Subcutaneous adipose tissue (tissue), 4 donors: ENCODE data around the gene RAD51B. TPM values are rescaled to one million over a fixed set of nuclear protein-coding genes. Genes with fewer than 3 reads are reported as not detected.

Source experiments
- CTCF ChIP-seq: fragments of 450-650 bp; IDR thresholded peaks from one replicate; pipeline ENCODE4 v1.5.1; 2016; ENCODE audit warnings: low read depth, mild to moderate bottlenecking, control low read depth, antibody characterized with exemption, moderate library complexity
- total RNA-seq, 4 donors: library from RNA; depleted of rRNA; stranded (reverse); fragments of >200 nt; gene quantifications; one replicate each; pipeline ENCODE4 v1.1.0, GENCODE V29; 2016

Gene RAD51B
- total RNA-seq, 4 donors from 2014 or later: 9.7 to 24.1 (median 16.7) TPM

GRCh38 chr14:68301219-68301618 lies 481.6 kb downstream of the RAD51B start:
- TF ChIP-seq CTCF: no peak

DNA sequence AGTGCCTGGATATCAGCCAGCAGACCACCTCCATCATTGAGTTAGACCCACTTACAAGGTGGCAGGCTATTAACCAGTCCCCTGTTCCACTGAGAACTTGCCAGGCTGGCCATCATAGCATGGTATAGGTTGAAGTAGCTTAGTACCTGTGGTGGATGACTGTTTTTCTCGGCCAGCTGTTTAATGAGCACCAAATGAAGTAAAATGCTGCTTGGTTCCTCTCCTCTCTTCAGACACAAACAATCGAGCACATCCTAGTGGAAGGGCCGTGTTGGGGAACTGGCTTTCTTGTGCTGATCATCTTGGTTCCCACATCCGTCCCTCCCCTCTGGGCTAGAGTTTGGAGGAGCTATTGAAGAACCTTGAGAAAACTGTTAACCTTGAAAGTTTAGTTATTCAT lies 486.2 kb downstream of the RAD51B start:
- no peak for TF ChIP-seq CTCF

GRCh38 chr14:68306265-68306933 lies 486.8 kb downstream of the RAD51B start:
- no peak for TF ChIP-seq CTCF

DNA sequence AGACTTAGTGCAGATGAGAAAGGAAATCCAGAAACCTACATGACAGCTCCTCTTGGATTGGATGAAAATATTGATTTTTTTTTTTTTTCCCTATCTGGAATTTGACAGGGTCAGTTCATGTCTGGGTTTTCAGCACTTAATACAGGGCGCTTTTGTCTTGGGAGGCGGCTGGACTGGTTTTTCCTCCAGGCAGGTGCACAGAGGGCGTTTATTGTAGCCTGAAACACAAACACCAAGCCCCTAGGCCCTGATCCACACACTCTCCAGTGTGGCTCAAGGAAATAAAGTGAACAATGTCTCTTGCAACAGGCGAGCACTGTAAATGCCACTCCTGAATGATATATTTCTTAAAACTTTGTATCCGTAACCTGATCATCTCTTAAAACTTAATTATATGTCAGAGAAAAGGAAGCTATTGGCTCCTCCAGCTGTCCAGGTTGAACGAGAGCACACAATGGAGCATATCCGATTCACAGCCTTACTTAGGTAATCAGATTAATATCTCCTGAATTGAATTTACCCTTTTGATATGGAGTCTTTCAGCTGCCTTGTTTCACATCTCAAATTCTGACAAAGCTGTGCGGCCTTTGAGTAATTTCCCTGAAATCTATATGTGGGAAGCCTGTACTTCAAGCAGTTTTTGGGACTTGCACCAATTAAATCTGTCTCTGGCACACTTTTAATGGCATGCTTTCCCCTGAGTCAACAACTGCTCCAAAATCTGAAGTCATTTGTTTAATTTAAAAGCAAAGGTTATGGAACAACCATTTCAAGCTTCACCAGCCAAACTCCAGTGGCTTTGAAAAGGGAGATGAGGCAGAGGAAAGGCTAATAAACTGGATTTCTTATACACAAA lies 487.6 kb downstream of the RAD51B start:
- no peak for TF ChIP-seq CTCF

DNA sequence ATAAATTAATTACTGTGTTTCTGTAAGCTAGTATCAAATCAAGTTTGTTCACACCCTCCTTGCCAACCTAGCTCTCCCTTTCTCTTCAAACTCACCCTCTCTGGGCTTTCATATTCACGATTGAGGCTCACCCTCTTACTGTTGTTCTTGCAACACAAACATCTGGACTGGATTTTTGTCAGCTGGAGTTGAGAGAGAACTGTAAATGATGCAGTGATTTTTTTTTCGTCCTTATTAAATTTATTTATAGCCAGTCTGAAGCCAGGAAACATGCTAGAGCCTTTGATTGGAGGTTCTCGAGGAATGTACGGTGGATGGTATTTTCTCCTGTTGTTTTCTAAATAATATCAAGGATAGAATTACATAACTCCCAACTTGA lies 488.2 kb downstream of the RAD51B start:
- TF ChIP-seq CTCF: no peak

DNA sequence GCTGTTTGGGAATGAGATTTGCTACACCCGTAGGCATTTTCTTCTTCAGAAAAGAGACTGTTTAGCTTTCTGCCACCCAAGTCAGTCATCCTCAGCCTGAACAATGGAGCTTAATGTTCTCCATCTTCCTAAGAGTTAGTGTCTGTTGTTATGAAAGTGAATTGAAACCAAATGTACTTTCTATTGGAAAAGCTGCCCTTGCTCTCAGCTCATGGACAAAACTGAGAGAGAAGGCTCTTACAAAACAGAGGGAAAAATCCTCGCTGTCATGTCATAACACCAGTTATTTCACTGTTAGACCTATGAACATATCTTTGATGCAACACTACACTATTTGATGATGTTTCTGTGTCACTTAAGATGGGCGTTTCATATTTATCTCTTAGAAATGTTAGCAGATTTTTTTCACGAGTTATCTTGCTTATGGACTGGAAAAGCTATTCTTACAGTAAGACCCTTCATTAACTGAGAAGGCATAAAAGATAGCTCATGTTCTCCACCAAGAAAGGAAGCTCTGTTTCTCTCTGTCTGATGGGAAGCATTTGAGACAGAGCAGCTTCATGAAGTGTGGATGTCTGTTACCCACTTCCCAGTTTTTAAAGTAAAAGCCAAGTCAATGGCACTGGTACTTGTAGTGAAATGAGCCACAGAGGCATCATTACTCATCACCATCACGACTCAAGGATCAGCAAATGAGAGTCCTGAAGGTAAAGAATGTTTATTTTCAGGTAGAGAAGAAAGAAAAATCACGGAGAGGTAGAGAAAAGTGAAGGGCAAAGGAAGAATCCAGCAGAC lies 489.3 kb downstream of the RAD51B start:
- TF ChIP-seq CTCF: no peak

GRCh38 chr14:68309616-68310015 lies 490.0 kb downstream of the RAD51B start:
- no peak for TF ChIP-seq CTCF
